OCI-LY3 (cell line): Measurements from ENCODE around the gene DDX60.
"Not testable (repeated sequence)": the region's sequence is repeated elsewhere in the genome, so short reads cannot be mapped to it uniquely, and the experiment has no call there.

Source experiments
- H2AFZ ChIP-seq: fragments of 200-600, 300-600 bp; shearing (Covaris generic); 2 replicates; pipeline ENCODE4 v1.6.0; 2014; ENCODE audit warnings: antibody characterized with exemption, low read depth, low read length
- H3K27ac ChIP-seq: fragments of 200-600, 300-600 bp; sonication (generic); 2 replicates; pipeline ENCODE4 v1.5.1; 2014; ENCODE audit warnings: mild to moderate bottlenecking, low read length, moderate library complexity, mixed read lengths
- H3K27me3 ChIP-seq: fragments of 200-600, 300-600 bp; sonication (generic); 2 replicates; pipeline ENCODE4 v1.6.1; 2014; ENCODE audit warnings: low read depth, low read length, mixed read lengths
- H3K36me3 ChIP-seq: fragments of 200-600, 300-600 bp; sonication (generic); replicated peaks from 2 replicates; pipeline ENCODE3; 2014; ENCODE audit warnings: low read depth, low read length, mixed read lengths
- H3K4me1 ChIP-seq: fragments of 300-600, 200-600 bp; sonication (generic); 2 replicates; pipeline ENCODE4 v1.6.1; 2014; ENCODE audit warnings: low read length, mixed read lengths
- H3K4me2 ChIP-seq: fragments of 200-600, 300-600 bp; sonication (generic); 2 replicates; pipeline ENCODE4 v1.6.1; 2014; ENCODE audit warnings: low read length, mixed read lengths
- H3K4me3 ChIP-seq: fragments of 300-600, 200-600 bp; sonication (generic); 2 replicates; pipeline ENCODE4 v1.5.1; 2014; ENCODE audit warnings: antibody characterized with exemption, mild to moderate bottlenecking, low read length, moderate library complexity
- H3K79me2 ChIP-seq: fragments of 300-600, 200-600 bp; shearing (Covaris generic); 2 replicates; pipeline ENCODE4 v1.6.1; 2014; ENCODE audit warnings: mild to moderate bottlenecking, low read length, mixed read lengths
- H3K9ac ChIP-seq: fragments of 300-600, 200-600 bp; shearing (Covaris generic); 2 replicates; pipeline ENCODE4 v1.6.0; 2014; ENCODE audit warnings: mild to moderate bottlenecking, low read length, moderate library complexity
- H3K9me3 ChIP-seq: fragments of 200-600, 300-600 bp; shearing (Covaris generic); 2 replicates; pipeline ENCODE4 v1.6.1; 2014; ENCODE audit warnings: low read length, mixed read lengths; ENCODE audit not compliant: insufficient read depth
- H4K20me1 ChIP-seq: fragments of 200-600, 300-600 bp; sonication (generic); 2 replicates; pipeline ENCODE4 v1.6.1; 2016; ENCODE audit warnings: low read length, mixed read lengths; ENCODE audit not compliant: insufficient read depth
- CTCF ChIP-seq: fragments of 200-600, 300-600 bp; sonication (generic); IDR thresholded peaks from 2 replicates; pipeline ENCODE4 v1.5.1; 2014; ENCODE audit warnings: antibody characterized with exemption, low read length, low read depth
- EZH2phosphoT487 ChIP-seq: fragments of 200-600 bp; shearing (Covaris generic); IDR thresholded peaks from 2 replicates; pipeline ENCODE4 v1.6.1; 2018; ENCODE audit warnings: antibody characterized with exemption, mixed run types, low read depth

Gene DDX60

DNA sequence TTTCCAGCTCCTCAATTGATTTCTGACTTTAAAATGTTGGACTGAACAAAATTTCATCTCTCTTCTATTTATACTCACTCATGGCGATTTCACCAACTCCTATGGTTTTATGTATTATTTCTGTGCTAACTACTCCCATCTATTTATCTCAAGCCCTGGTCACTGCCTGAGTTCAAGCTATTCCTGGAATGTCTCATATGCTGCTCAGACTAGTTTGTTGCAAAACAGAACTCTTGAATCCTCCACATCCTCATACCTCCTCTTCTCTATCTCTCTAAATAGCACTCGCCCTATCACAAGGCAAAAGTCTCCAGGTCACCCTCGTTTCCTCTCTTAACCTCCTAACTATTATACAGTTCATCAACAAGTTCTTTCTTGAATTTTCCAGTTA, 19.0 kb upstream of the DDX60 start:
- TF ChIP-seq EZH2phosphoT487, result no peak
- no peak for TF ChIP-seq CTCF
- H2AFZ ChIP-seq, result no peak overlapping the region
- H3K79me2 ChIP-seq, result no peaks in the 10 kb centered on the region
- no peak overlapping the region for H3K27ac ChIP-seq
- H3K4me2 ChIP-seq, result no peak overlapping the region
- H4K20me1 ChIP-seq, result no peaks in the 10 kb centered on the region
- H3K9me3 ChIP-seq, result no peaks in the 10 kb centered on the region
- H3K9ac ChIP-seq, result no peak overlapping the region
- no peak overlapping the region for H3K4me3 ChIP-seq
- no peaks in the 10 kb centered on the region for H3K27me3 ChIP-seq
- no peaks in the 10 kb centered on the region for H3K4me1 ChIP-seq
- no peaks in the 10 kb centered on the region for H3K36me3 ChIP-seq

DNA sequence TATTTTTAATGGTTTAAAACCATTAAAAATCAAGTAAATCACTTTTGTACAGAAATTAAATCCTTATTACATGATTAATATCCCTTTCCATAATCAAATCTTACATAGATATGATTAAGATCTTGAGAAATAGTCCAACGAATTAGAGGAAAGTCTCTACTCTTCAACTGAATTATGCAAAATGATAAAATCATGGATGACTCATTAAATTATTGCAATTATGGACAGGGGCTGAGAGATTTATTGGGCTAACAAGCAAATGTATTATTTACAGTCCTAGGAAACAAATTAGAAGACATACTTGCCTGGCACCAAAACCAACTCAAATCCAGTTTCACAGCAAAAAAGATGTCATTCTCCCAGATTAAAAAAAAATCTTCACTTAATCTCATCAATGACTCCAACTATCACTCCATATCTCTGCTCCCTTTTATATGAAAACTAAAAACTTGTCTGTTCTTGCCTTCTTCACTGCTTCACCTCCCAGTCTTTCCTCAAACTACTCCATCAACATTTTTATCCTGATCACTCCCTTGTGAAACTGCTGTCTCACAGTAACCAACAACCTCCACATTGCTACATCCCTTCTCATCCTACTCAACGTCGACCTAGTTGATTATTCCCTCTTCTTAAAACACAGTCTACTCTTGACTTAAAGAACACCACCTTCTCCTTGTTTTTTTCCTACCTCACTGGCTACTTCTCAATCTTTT, 18.4 kb upstream of the DDX60 start:
- H3K9me3 ChIP-seq, result no peaks in the 10 kb centered on the region
- no peaks in the 10 kb centered on the region for H3K36me3 ChIP-seq
- no peaks in the 10 kb centered on the region for H4K20me1 ChIP-seq
- H3K4me3 ChIP-seq, result no peak overlapping the region
- H3K79me2 ChIP-seq, result no peaks in the 10 kb centered on the region
- H3K4me2 ChIP-seq, result no peak overlapping the region
- no peak for TF ChIP-seq EZH2phosphoT487
- TF ChIP-seq CTCF, result no peak
- no peak overlapping the region for H2AFZ ChIP-seq
- no peaks in the 10 kb centered on the region for H3K4me1 ChIP-seq
- no peak overlapping the region for H3K9ac ChIP-seq
- H3K27me3 ChIP-seq, result no peaks in the 10 kb centered on the region
- H3K27ac ChIP-seq, result no peak overlapping the region

GRCh38 chr4:168335621-168336020, 17.1 kb upstream of the DDX60 start:
- no peak for TF ChIP-seq EZH2phosphoT487
- TF ChIP-seq CTCF, result no peak
- no peak overlapping the region for H3K27ac ChIP-seq
- no peak overlapping the region for H3K4me2 ChIP-seq
- no peak overlapping the region for H3K9ac ChIP-seq
- no peaks in the 10 kb centered on the region for H4K20me1 ChIP-seq
- no peaks in the 10 kb centered on the region for H3K36me3 ChIP-seq
- no peaks in the 10 kb centered on the region for H3K4me1 ChIP-seq
- no peak overlapping the region for H3K4me3 ChIP-seq
- H3K79me2 ChIP-seq, result no peaks in the 10 kb centered on the region
- H3K27me3 ChIP-seq, result no peaks in the 10 kb centered on the region
- no peak overlapping the region for H2AFZ ChIP-seq
- H3K9me3 ChIP-seq, result no peaks in the 10 kb centered on the region

DNA sequence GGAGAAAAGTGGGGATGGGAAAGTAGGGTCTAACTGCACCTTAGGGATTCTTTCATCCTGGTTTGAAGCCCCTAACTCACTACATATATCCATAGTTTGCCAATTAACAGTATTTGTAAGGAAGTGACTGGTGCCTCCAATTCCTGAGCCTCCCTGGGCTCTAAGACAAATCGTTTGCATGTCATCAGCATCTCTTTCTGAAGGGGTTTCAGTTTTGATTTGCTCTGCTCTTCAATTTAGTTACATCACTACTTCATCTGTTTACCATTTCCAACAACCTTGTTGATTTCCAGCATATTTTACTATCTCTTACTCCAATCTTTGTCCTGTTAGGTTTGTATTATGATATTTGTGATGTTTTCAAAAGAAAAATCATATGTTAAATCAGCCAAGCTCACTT, 15.5 kb upstream of the DDX60 start:
- no peak overlapping the region for H3K9ac ChIP-seq
- no peaks in the 10 kb centered on the region for H3K27me3 ChIP-seq
- no peak overlapping the region for H2AFZ ChIP-seq
- H3K79me2 ChIP-seq, result no peaks in the 10 kb centered on the region
- no peak overlapping the region for H3K27ac ChIP-seq
- no peaks in the 10 kb centered on the region for H3K36me3 ChIP-seq
- H3K9me3 ChIP-seq, result no peaks in the 10 kb centered on the region
- H3K4me2 ChIP-seq, result no peak overlapping the region
- no peak overlapping the region for H3K4me3 ChIP-seq
- no peaks in the 10 kb centered on the region for H4K20me1 ChIP-seq
- TF ChIP-seq EZH2phosphoT487, result no peak
- no peak for TF ChIP-seq CTCF
- H3K4me1 ChIP-seq, result no peaks in the 10 kb centered on the region

GRCh38 chr4:168330575-168330974, 12.0 kb upstream of the DDX60 start:
- not testable (repeated sequence) for H3K79me2 ChIP-seq, H4K20me1 ChIP-seq, H3K4me1 ChIP-seq, H3K4me3 ChIP-seq, H3K9ac ChIP-seq, H3K9me3 ChIP-seq, H3K36me3 ChIP-seq, H3K4me2 ChIP-seq, H3K27ac ChIP-seq, H2AFZ ChIP-seq, H3K27me3 ChIP-seq
